Loucy (cell line): ENCODE results near the gene REEP1.
"Not testable (repeated sequence)": the region's sequence is repeated elsewhere in the genome, so short reads cannot be mapped to it uniquely, and the experiment has no call there.

Experiments used
- H2AFZ ChIP-seq: fragments of 200-600 bp; sonication (generic); 2 replicates; pipeline ENCODE4 v1.6.0; 2016; ENCODE audit warnings: antibody characterized with exemption, mild to moderate bottlenecking, low read length, moderate library complexity
- H3F3A ChIP-seq: fragments of 200-600 bp; 2 replicates; pipeline ENCODE4 v1.6.0; 2016; ENCODE audit warnings: antibody characterized with exemption, low read depth, mild to moderate bottlenecking
- H3K27me3 ChIP-seq: fragments of 200-600 bp; sonication (generic); 2 replicates; pipeline ENCODE4 v1.6.1; 2014; ENCODE audit warnings: low read length, mild to moderate bottlenecking; ENCODE audit not compliant: insufficient read depth, poor library complexity, severe bottlenecking
- H3K36me3 ChIP-seq: fragments of 200-600 bp; sonication (generic); 2 replicates; pipeline ENCODE4 v1.6.1; 2016; ENCODE audit warnings: low read length; ENCODE audit not compliant: insufficient read depth
- H3K4me1 ChIP-seq: fragments of 200-600 bp; sonication (generic); 2 replicates; pipeline ENCODE4 v1.5.1; 2014; ENCODE audit warnings: low read length, mild to moderate bottlenecking; ENCODE audit not compliant: insufficient read depth, poor library complexity, severe bottlenecking
- H3K4me2 ChIP-seq: fragments of 200-600 bp; sonication (generic); 2 replicates; pipeline ENCODE4 v1.6.0; 2014; ENCODE audit warnings: antibody characterized with exemption, low read length, low read depth, mild to moderate bottlenecking; ENCODE audit not compliant: poor library complexity, severe bottlenecking
- H3K4me3 ChIP-seq: fragments of 200-600 bp; sonication (generic); 2 replicates; pipeline ENCODE4 v1.5.1; 2014; ENCODE audit warnings: low read length, mild to moderate bottlenecking, mixed read lengths; ENCODE audit not compliant: poor library complexity, severe bottlenecking
- H3K79me2 ChIP-seq: fragments of 200-600 bp; sonication (generic); 2 replicates; pipeline ENCODE4 v1.6.1; 2014; ENCODE audit warnings: low read length; ENCODE audit not compliant: insufficient read depth
- H3K9ac ChIP-seq: fragments of 200-600 bp; sonication (generic); 2 replicates; pipeline ENCODE4 v1.6.0; 2014; ENCODE audit warnings: mild to moderate bottlenecking, low read depth, low read length, moderate library complexity; ENCODE audit not compliant: poor library complexity, severe bottlenecking
- H3K9me2 ChIP-seq: fragments of 200-600 bp; sonication (generic); replicated peaks from 2 replicates; pipeline ENCODE4 v1.6.1; 2016; ENCODE audit warnings: low read depth, low read length, mixed read lengths
- H3K9me3 ChIP-seq: fragments of 200-600 bp; sonication (generic); 2 replicates; pipeline ENCODE4 v1.6.1; 2014; ENCODE audit warnings: mild to moderate bottlenecking, antibody characterized with exemption, low read length, low read depth; ENCODE audit not compliant: insufficient read depth
- H4K20me1 ChIP-seq: fragments of 200-600 bp; sonication (generic); 2 replicates; pipeline ENCODE4 v1.6.0; 2014; ENCODE audit warnings: antibody characterized with exemption, low read length, mild to moderate bottlenecking; ENCODE audit not compliant: insufficient read depth, poor library complexity, severe bottlenecking
- CTCF ChIP-seq: fragments of 200-600 bp; sonication (generic); conservative IDR thresholded peaks from 2 replicates; pipeline ENCODE4 v1.5.1; 2014; ENCODE audit warnings: mild to moderate bottlenecking, antibody characterized with exemption, low read length
- EZH2phosphoT487 ChIP-seq: fragments of 200-600 bp; IDR thresholded peaks from 2 replicates; pipeline ENCODE4 v1.6.1; 2018; ENCODE audit warnings: antibody characterized with exemption, mild to moderate bottlenecking, moderate library complexity, borderline replicate concordance

REEP1 gene

GRCh38 chr2:86202702-86203101 lies 134.7 kb downstream of the REEP1 start:
- peaks cover 14% of the 10 kb centered on the region; the same call in 1 of the 2 replicates for H3K36me3 ChIP-seq
- H3K4me1 ChIP-seq, result peaks cover 10% of the 10 kb centered on the region
- no peaks in the 10 kb centered on the region for H3K9me3 ChIP-seq
- no peaks in the 10 kb centered on the region for H3F3A ChIP-seq
- H4K20me1 ChIP-seq, result no peaks in the 10 kb centered on the region
- no peaks in the 10 kb centered on the region for H3K9me2 ChIP-seq
- H3K9ac ChIP-seq, result no peak overlapping the region
- no peak overlapping the region for H3K4me2 ChIP-seq
- H3K4me3 ChIP-seq, result no peak overlapping the region
- TF ChIP-seq EZH2phosphoT487 (no peak), CTCF (no peak)
- no peaks in the 10 kb centered on the region for H3K27me3 ChIP-seq
- H3K79me2 ChIP-seq, result peaks cover 38% of the 10 kb centered on the region
- H2AFZ ChIP-seq, result no peak overlapping the region

GRCh38 chr2:86202336-86202692 lies 135.1 kb downstream of the REEP1 start:
- H3K4me1 ChIP-seq, result peaks cover 10% of the 10 kb centered on the region
- no peaks in the 10 kb centered on the region for H3K9me3 ChIP-seq
- TF ChIP-seq CTCF (no peak), EZH2phosphoT487 (no peak)
- no peaks in the 10 kb centered on the region for H3K27me3 ChIP-seq
- H3K36me3 ChIP-seq, result peaks cover 11% of the 10 kb centered on the region; the same call in 1 of the 2 replicates
- H3F3A ChIP-seq, result no peaks in the 10 kb centered on the region
- H3K9me2 ChIP-seq, result no peaks in the 10 kb centered on the region
- peak overlapping the region; percentile 87 for H3K4me2 ChIP-seq
- no peaks in the 10 kb centered on the region for H4K20me1 ChIP-seq
- no peak overlapping the region for H2AFZ ChIP-seq
- H3K79me2 ChIP-seq, result peaks cover 38% of the 10 kb centered on the region
- H3K4me3 ChIP-seq, result peak overlapping the region; percentile 7
- peak overlapping the region; percentile 23 for H3K9ac ChIP-seq

GRCh38 chr2:86201671-86202335 lies 135.6 kb downstream of the REEP1 start:
- peaks cover 10% of the 10 kb centered on the region for H3K4me1 ChIP-seq
- H3K4me2 ChIP-seq, result peak overlapping the region; percentile 87
- no peaks in the 10 kb centered on the region for H3F3A ChIP-seq
- TF ChIP-seq EZH2phosphoT487 (no peak), CTCF (no peak)
- H3K79me2 ChIP-seq, result peaks cover 38% of the 10 kb centered on the region
- H3K9me2 ChIP-seq, result no peaks in the 10 kb centered on the region
- H2AFZ ChIP-seq, result no peak overlapping the region
- H3K36me3 ChIP-seq, result peaks cover 6% of the 10 kb centered on the region; the same call in 1 of the 2 replicates
- peak overlapping the region; percentile 23 for H3K9ac ChIP-seq
- no peaks in the 10 kb centered on the region for H3K9me3 ChIP-seq
- H3K27me3 ChIP-seq, result no peaks in the 10 kb centered on the region
- peak overlapping the region; percentile 7 for H3K4me3 ChIP-seq
- H4K20me1 ChIP-seq, result no peaks in the 10 kb centered on the region

- H3K9ac ChIP-seq, result peak overlapping the region; percentile 90
- H3K79me2 ChIP-seq, result peaks cover 47% of the 10 kb centered on the region
- peak overlapping the region; percentile 87 for H3K4me2 ChIP-seq
- H3K27me3 ChIP-seq, H3K36me3 ChIP-seq, H2AFZ ChIP-seq, H3K9me2 ChIP-seq, H3K9me3 ChIP-seq, H3F3A ChIP-seq, H4K20me1 ChIP-seq: not testable (repeated sequence)
- peaks cover 15% of the 10 kb centered on the region for H3K4me1 ChIP-seq
- H3K4me3 ChIP-seq, result peak overlapping the region; percentile 98
Observed at GRCh38 chr2:86200564-86200963, 136.9 kb downstream of the REEP1 start.
